HFFc6 (cell line): Measurements from ENCODE around the gene ACSM2B. TPM values are rescaled to one million over a fixed set of nuclear protein-coding genes. Genes with fewer than 3 reads are reported as not detected.
"Not testable (repeated sequence)": the region's sequence is repeated elsewhere in the genome, so short reads cannot be mapped to it uniquely, and the experiment has no call there.

ENCODE experiments used
- DNase-seq: peaks from one replicate; pipeline ENCODE4 v3.0.0-alpha.2; 2018
- H3K27ac Mint-ChIP-seq: 2 replicates; pipeline ENCODE4 v1.8.0; 2020; ENCODE audit warnings: mild to moderate bottlenecking, mixed read lengths
- H3K27me3 Mint-ChIP-seq: 2 replicates; pipeline ENCODE4 v1.8.0; 2021; ENCODE audit warnings: mild to moderate bottlenecking, moderate library complexity, mixed read lengths; ENCODE audit not compliant: insufficient read depth
- H3K36me3 Mint-ChIP-seq: 2 replicates; pipeline ENCODE4 v1.8.0; 2021; ENCODE audit warnings: low read depth, mixed read lengths
- H3K4me1 Mint-ChIP-seq: 2 replicates; pipeline ENCODE4 v1.8.0; 2020; ENCODE audit warnings: low read depth, mixed read lengths
- H3K4me3 Mint-ChIP-seq: 2 replicates; pipeline ENCODE4 v1.8.0; 2020; ENCODE audit warnings: mild to moderate bottlenecking, moderate library complexity, mixed read lengths
- H3K9me3 Mint-ChIP-seq: 2 replicates; pipeline ENCODE4 v1.8.0; 2020; ENCODE audit warnings: mild to moderate bottlenecking, mixed read lengths
- total RNA-seq, 6 experiments: library from RNA; stranded (reverse); fragmentation: NEBNext Ultra II Directional; extraction: Animal tissue kit (Norgen Biotek cat#: 25700); gene quantifications; 2 replicates in 1 of 6; 3 replicates in 5 of 6; pipeline ENCODE4 v1.2.3, GENCODE V29; 2021
- TF ChIP-seq, protein P1 (sequence below): fragments of 200-600 bp; sonication (generic); IDR thresholded peaks from 2 replicates; pipeline ENCODE4 v1.5.0; 2021; ENCODE audit warnings: antibody characterized with exemption, mild to moderate bottlenecking

Gene ACSM2B
- total RNA-seq, 6 experiments from 2014 or later, result not detected

GRCh38 chr16:20568404-20568803 is 7.8 kb downstream of the ACSM2B start:
- Mint-ChIP-seq H3K36me3 (no peaks in the 10 kb centered on the region), H3K27me3 (no peaks in the 10 kb centered on the region), H3K9me3 (no peaks in the 10 kb centered on the region), H3K4me1 (no peaks in the 10 kb centered on the region), H3K4me3 (no peak overlapping the region), H3K27ac (no peak overlapping the region)
- DNase-seq, result no peak
- TF ChIP-seq, protein P1, sequence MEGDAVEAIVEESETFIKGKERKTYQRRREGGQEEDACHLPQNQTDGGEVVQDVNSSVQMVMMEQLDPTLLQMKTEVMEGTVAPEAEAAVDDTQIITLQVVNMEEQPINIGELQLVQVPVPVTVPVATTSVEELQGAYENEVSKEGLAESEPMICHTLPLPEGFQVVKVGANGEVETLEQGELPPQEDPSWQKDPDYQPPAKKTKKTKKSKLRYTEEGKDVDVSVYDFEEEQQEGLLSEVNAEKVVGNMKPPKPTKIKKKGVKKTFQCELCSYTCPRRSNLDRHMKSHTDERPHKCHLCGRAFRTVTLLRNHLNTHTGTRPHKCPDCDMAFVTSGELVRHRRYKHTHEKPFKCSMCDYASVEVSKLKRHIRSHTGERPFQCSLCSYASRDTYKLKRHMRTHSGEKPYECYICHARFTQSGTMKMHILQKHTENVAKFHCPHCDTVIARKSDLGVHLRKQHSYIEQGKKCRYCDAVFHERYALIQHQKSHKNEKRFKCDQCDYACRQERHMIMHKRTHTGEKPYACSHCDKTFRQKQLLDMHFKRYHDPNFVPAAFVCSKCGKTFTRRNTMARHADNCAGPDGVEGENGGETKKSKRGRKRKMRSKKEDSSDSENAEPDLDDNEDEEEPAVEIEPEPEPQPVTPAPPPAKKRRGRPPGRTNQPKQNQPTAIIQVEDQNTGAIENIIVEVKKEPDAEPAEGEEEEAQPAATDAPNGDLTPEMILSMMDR, result no peak

DNA sequence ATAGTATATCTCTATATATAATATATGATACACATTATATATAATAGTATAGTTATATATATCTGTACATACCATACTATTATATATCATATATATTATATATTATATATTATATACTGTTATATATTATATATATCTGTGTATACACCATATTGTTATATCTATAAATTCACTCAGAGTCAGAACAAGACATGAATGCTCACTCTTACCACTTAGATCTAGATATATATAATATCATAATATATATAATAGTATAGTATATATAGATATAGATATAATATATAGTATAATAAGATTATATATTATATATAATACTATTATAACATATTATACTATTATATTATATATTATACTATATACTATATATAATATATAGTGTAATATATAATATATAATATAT is 9.3 kb downstream of the ACSM2B start:
- TF ChIP-seq, protein P1, result no peak
- H3K27me3 Mint-ChIP-seq, result no peaks in the 10 kb centered on the region
- H3K27ac Mint-ChIP-seq, result no peak overlapping the region
- no peaks in the 10 kb centered on the region for H3K36me3 Mint-ChIP-seq
- no peaks in the 10 kb centered on the region for H3K4me1 Mint-ChIP-seq
- no peak for DNase-seq
- H3K4me3 Mint-ChIP-seq, result no peak overlapping the region
- H3K9me3 Mint-ChIP-seq, result peaks cover 10% of the 10 kb centered on the region; the same call in 1 of the 2 replicates

- not testable (repeated sequence) for H3K4me3 Mint-ChIP-seq, H3K4me1 Mint-ChIP-seq, DNase-seq, H3K27me3 Mint-ChIP-seq, H3K36me3 Mint-ChIP-seq, H3K27ac Mint-ChIP-seq
- H3K9me3 Mint-ChIP-seq, result peaks cover 15% of the 10 kb centered on the region
These were observed 10.8 kb downstream of the ACSM2B start for GRCh38 chr16:20565334-20565733.

DNA sequence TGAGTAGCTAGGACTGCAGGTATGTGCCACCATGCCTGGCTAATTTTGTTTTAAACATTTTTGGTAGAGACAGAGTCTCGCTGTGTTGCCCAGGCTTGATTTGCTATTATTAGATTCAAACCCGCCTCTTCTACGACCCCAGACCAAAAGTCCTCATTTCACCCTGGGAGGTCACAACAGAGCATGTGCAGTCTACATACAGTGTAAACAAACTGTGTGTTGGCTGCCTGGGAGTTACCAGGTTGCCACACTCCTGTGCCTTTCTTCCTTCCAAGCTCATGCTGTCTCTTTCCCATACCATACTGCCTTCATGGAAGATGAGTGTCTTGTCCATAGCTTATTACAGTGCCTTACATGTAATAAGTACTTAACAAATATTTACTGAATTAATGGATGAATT is 11.9 kb downstream of the ACSM2B start:
- H3K4me3 Mint-ChIP-seq, H3K27ac Mint-ChIP-seq, H3K4me1 Mint-ChIP-seq, DNase-seq, H3K36me3 Mint-ChIP-seq, H3K27me3 Mint-ChIP-seq: not testable (repeated sequence)
- H3K9me3 Mint-ChIP-seq, result peaks cover 21% of the 10 kb centered on the region

DNA sequence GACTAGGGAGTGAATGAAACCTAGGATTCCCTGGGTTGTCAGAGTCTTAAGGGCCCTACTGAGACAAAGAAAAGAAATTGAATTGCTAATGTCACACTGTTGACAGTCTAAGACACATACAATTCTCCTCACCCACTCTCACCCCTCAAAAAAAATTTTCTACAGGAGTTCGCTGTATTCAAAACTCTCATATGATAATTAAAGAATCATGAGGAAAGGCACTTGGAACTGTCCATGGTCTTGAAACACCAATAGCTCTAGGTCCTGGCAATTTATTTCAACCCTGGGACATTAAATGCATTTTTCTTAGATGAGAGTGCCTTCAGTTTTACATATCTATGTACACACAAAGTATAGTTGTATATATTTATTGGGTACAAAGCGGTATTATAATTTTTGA is 20.5 kb downstream of the ACSM2B start:
- not testable (repeated sequence) for H3K4me1 Mint-ChIP-seq, H3K27ac Mint-ChIP-seq, DNase-seq, H3K27me3 Mint-ChIP-seq, H3K4me3 Mint-ChIP-seq, H3K36me3 Mint-ChIP-seq
- H3K9me3 Mint-ChIP-seq, result peaks cover 61% of the 10 kb centered on the region

GRCh38 chr16:20554689-20555088 is 21.5 kb downstream of the ACSM2B start:
- H3K9me3 Mint-ChIP-seq, result peaks cover 52% of the 10 kb centered on the region
- not testable (repeated sequence) for DNase-seq, H3K4me3 Mint-ChIP-seq, H3K27ac Mint-ChIP-seq, H3K4me1 Mint-ChIP-seq, H3K27me3 Mint-ChIP-seq, H3K36me3 Mint-ChIP-seq

- H3K27me3 Mint-ChIP-seq, DNase-seq, H3K4me1 Mint-ChIP-seq, H3K36me3 Mint-ChIP-seq, H3K27ac Mint-ChIP-seq, H3K4me3 Mint-ChIP-seq: not testable (repeated sequence)
- H3K9me3 Mint-ChIP-seq, result peaks cover 58% of the 10 kb centered on the region
These were observed 22.7 kb downstream of the ACSM2B start for GRCh38 chr16:20553493-20553892.

- H3K27ac Mint-ChIP-seq, result not testable (repeated sequence)
These were observed 29.2 kb downstream of the ACSM2B start for GRCh38 chr16:20546951-20547350.

DNA sequence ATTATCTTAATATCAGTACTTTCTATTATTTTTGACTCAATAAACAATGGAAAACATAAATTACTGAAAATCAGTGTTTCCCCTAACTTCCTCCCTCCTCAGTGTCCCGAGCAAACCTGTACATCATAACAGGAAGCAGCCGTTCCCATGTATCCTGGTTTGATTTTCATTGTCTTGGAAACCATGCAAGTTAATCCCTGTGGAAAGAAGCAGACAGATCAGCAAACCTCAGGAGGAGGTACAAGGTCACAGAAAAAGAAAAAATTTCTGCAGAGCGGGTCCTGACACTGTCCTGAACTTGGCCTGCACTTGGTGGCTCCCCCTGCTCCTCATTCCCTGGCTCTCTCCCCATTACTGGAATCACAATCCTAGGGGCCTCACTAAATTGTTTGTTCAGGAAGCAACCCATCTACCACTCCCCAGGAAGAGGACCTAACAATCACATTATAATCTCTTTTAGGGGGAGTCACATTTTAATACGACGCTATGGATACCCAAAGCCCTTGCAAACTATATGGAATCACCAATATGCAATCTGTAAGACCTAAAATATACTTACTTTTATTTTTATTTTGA is 29.8 kb downstream of the ACSM2B start:
- not testable (repeated sequence) for H3K4me3 Mint-ChIP-seq, H3K27me3 Mint-ChIP-seq
- peaks cover 31% of the 10 kb centered on the region for H3K9me3 Mint-ChIP-seq

More at GRCh38 chr16:20546951-20547350, 29.2 kb downstream of the ACSM2B start:
- not testable (repeated sequence) for H3K27me3 Mint-ChIP-seq, H3K36me3 Mint-ChIP-seq, H3K4me3 Mint-ChIP-seq, H3K4me1 Mint-ChIP-seq, DNase-seq
- peaks cover 33% of the 10 kb centered on the region for H3K9me3 Mint-ChIP-seq

GRCh38 chr16:20540603-20541316 is 35.4 kb downstream of the ACSM2B start:
- not testable (repeated sequence) for DNase-seq, H3K4me1 Mint-ChIP-seq, H3K36me3 Mint-ChIP-seq, H3K4me3 Mint-ChIP-seq, H3K27ac Mint-ChIP-seq, H3K27me3 Mint-ChIP-seq
- peaks cover 29% of the 10 kb centered on the region for H3K9me3 Mint-ChIP-seq

More for the DNA sequence above, 29.8 kb downstream of the ACSM2B start:
- H3K4me1 Mint-ChIP-seq, DNase-seq, H3K27ac Mint-ChIP-seq, H3K36me3 Mint-ChIP-seq: not testable (repeated sequence)
